Peyer's patch (tissue), 4 donors: ENCODE data around the gene NDUFS6. TPM values are rescaled to one million over a fixed set of nuclear protein-coding genes. Genes with fewer than 3 reads are reported as not detected.

Experiments
- DNase-seq, 3 donors: peaks; one replicate each; pipeline ENCODE4 v3.0.0-alpha.2; 2017 to 2019
- H3K27ac ChIP-seq, 4 donors: fragments of 200-600 bp; sonication (generic); one replicate each; pipeline ENCODE4 v1.5.1; 2016 to 2019
- H3K27me3 ChIP-seq, 2 donors: fragments of 200-600 bp; sonication (generic); one replicate each; pipeline ENCODE4 v1.5.1; 2019
- H3K36me3 ChIP-seq, 3 donors: fragments of 200-600 bp; sonication (generic); one replicate each; pipeline ENCODE4 v1.5.1; 2016 to 2019
- H3K4me1 ChIP-seq, 4 donors: fragments of 200-600 bp; sonication (generic); one replicate each; pipeline ENCODE4 v1.5.1; 2016 to 2019
- H3K4me3 ChIP-seq, 4 donors: fragments of 200-600 bp; sonication (generic); 1 replicate in 3 of 4; 2 replicates in 1 of 4; pipeline ENCODE4 v1.5.1; 2016 to 2019; ENCODE audit warnings: mild to moderate bottlenecking in 1 of 4
- H3K9me3 ChIP-seq, 4 donors: fragments of 200-600 bp; sonication (generic); one replicate each; pipeline ENCODE4 v1.5.1; 2016 to 2019; ENCODE audit warnings: mild to moderate bottlenecking in 1 of 4
- POLR2A ChIP-seq, 2 donors: fragments of 450-650 bp; IDR thresholded peaks; one replicate each; pipeline ENCODE4 v1.5.1; 2017; ENCODE audit warnings: antibody characterized with exemption in 2 of 2, mild to moderate bottlenecking in 2 of 2, moderate library complexity in 2 of 2
- total RNA-seq, 4 donors: library from RNA; depleted of rRNA; stranded (reverse); fragments of >200 nt; gene quantifications; one replicate each; pipeline ENCODE4 v1.1.0, GENCODE V29; 2016
- TF ChIP-seq, protein P1 (sequence below), 6 experiments: fragments of 450-650 bp in 4 of 6; fragments of 200-600 bp in 2 of 6; sonication (generic) in 1 of 6; IDR thresholded peaks; one replicate each; pipeline ENCODE4 v1.5.1; 2017 to 2019; ENCODE audit warnings: antibody characterized with exemption in 6 of 6, mild to moderate bottlenecking in 3 of 6, moderate library complexity in 1 of 6

The NDUFS6 gene
- total RNA-seq, 4 donors from 2014 or later = 27.4 to 86.5 (median 47.6) TPM

DNA sequence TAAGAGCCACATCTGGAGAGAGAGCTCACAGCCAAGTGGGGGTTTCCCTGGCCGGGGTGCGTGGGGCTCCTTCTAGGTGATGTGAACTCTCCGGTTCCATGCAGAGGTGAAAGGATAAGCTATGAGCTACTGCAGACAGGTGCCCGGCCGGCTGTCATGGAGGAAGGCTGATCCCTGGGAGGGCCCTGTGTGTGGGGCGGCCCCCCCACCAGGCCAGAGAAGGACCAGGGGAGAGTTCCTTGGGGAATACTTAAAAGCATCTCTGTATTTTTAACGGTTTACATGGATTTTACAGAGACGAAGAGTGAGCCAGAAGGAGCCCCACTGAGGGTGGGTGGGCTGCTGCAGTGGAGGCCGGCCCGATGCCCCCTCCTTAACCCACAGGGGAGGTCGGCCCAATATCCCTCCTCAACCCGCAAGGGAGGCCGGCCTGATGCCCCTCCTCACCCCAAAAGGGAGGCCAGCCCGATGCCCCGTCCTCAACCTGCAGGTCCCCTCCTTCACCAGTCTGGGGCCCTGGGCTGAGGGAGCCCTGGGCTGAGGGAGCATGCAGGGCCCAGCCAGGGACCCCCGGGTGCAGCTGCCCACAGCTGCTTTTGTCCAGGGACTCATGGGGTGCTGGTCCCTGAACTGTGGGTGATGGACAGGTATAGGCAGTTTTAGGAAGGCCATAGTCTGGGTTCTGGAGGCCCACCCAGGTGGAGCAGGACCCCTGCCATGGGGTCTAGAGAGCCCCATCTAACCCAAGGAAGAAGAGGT, 33.5 kb upstream of the NDUFS6 start:
- no peak for DNase-seq
- Histone ChIP-seq H3K27ac (no peak overlapping the region), H3K4me1 (no peaks in the 10 kb centered on the region), H3K27me3 (no peaks in the 10 kb centered on the region), H3K9me3 (no peaks in the 10 kb centered on the region), H3K36me3 (no peaks in the 10 kb centered on the region), H3K4me3 (no peak overlapping the region)
- TF ChIP-seq, protein P1, sequence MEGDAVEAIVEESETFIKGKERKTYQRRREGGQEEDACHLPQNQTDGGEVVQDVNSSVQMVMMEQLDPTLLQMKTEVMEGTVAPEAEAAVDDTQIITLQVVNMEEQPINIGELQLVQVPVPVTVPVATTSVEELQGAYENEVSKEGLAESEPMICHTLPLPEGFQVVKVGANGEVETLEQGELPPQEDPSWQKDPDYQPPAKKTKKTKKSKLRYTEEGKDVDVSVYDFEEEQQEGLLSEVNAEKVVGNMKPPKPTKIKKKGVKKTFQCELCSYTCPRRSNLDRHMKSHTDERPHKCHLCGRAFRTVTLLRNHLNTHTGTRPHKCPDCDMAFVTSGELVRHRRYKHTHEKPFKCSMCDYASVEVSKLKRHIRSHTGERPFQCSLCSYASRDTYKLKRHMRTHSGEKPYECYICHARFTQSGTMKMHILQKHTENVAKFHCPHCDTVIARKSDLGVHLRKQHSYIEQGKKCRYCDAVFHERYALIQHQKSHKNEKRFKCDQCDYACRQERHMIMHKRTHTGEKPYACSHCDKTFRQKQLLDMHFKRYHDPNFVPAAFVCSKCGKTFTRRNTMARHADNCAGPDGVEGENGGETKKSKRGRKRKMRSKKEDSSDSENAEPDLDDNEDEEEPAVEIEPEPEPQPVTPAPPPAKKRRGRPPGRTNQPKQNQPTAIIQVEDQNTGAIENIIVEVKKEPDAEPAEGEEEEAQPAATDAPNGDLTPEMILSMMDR (IDR thresholded peaks at IDR 0.05) = no peak
- TF ChIP-seq POLR2A (IDR thresholded peaks at IDR 0.05) = no peak

DNA sequence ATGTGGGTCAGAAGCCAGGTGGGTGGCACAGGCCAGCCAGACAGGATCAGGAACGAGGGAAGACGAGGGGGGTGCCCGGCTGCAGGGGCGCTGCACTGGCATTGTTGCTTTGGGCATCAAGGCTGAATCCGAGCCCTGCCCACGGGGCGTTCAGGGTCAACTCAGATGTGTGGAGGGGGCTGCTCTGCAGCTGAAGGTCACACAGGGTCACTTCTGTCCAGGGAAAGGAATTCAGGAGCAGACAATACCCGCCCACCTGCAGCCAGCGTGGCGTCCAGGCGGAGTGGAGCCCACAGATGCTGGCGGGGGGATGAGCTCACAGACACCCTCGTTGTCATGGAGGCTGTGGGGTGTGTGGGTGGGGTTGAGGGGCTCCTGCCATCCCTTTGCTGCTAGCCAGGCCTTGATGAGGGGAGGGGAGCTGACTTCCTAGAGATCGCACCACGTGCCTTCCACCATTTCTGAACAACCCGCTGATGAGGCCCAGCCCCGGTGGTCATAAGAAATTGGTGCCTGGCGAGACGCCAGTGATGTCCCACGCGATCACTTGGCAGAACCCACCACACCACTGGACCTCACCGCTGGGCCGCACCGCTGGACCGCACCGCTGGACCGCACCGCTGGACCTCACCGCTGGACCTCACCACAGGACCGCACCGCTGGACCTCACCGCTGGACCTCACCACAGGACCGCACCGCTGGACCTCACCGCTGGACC, 32.8 kb upstream of the NDUFS6 start:
- no peak for TF ChIP-seq POLR2A (IDR thresholded peaks at IDR 0.05)
- TF ChIP-seq, protein P1 (IDR thresholded peaks at IDR 0.05) = no peak

DNA sequence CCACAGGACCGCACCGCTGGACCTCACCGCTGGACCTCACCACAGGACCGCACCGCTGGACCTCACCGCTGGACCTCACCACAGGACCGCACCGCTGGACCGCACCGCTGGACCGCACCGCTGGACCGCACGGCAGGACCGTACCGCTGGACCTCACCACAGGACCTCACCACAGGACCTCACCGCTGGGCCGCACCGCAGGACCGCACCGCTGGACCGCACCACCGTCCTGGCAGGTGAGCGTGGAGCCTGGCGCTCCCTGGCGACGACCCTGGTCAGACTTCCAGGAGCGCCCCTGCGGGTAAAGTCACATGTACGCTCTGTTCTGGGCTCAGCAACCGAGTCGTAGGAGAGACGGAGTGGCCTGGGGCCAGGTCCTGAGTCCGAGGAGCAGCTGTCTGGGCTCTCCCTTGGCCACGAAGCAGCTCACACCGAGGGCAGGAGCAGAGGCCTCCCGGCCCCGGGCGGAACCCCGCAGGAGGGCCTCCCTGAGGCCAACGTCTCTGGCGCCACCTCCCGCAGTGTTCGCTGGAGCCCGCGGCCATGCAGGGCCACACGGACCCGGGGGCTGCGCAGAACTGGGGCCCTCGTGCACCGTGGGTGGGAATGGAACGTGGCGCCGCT, 32.1 kb upstream of the NDUFS6 start:
- Histone ChIP-seq H3K4me3 (no peak overlapping the region), H3K9me3 (no peaks in the 10 kb centered on the region), H3K4me1 (no peaks in the 10 kb centered on the region), H3K27ac (no peak overlapping the region), H3K27me3 (no peaks in the 10 kb centered on the region), H3K36me3 (no peaks in the 10 kb centered on the region)
- DNase-seq = no peak
- TF ChIP-seq POLR2A (IDR thresholded peaks at IDR 0.05) = no peak
- TF ChIP-seq, protein P1 (IDR thresholded peaks at IDR 0.05) = no peak

More for the DNA sequence above, 32.8 kb upstream of the NDUFS6 start:
- no peaks in the 10 kb centered on the region for H3K4me1 ChIP-seq
- no peak for DNase-seq
- H3K4me3 ChIP-seq = no peak overlapping the region
- H3K36me3 ChIP-seq = no peaks in the 10 kb centered on the region
- no peaks in the 10 kb centered on the region for H3K27me3 ChIP-seq
- no peaks in the 10 kb centered on the region for H3K9me3 ChIP-seq
- H3K27ac ChIP-seq = no peak overlapping the region

DNA sequence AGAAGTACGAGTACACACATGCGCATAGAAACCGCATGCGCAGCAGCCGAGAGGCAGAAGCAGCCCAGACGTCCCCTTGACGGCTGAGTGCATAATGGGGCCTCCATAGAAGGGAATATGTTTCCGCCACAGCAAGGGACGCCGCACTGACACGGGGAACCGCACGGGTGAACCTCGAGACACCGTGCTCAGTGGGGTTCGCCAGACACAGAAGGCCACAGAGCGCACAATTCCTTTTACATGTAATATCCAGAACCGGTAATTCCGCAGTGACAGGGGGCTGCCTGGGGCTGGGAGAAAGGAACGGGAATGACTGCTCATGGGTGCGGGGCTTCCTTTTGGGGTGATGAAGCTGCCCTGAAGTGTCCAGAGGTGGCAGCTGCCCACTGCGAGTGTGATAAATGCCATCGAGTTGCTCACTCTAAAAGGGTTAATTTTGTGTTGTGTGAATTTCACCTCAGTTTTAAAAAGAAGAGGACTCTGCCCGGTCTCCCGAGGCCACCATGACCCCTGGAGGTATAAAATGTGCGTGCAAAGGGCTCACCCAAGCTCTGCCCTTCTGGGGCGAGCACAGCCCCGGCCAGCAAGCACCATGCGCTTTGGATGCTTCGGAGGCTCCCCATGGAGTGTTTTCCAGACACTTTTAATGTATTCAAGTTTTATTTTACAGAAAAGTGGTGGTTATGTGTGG, 31.3 kb upstream of the NDUFS6 start:
- Histone ChIP-seq H3K9me3 (no peaks in the 10 kb centered on the region), H3K4me3 (no peak overlapping the region), H3K27me3 (no peaks in the 10 kb centered on the region), H3K36me3 (no peaks in the 10 kb centered on the region), H3K4me1 (no peaks in the 10 kb centered on the region), H3K27ac (no peak overlapping the region)
- TF ChIP-seq POLR2A (IDR thresholded peaks at IDR 0.05) = no peak
- TF ChIP-seq, protein P1 (IDR thresholded peaks at IDR 0.05) = no peak
- peak in 1 of 3 donors; percentile 19 for DNase-seq

DNA sequence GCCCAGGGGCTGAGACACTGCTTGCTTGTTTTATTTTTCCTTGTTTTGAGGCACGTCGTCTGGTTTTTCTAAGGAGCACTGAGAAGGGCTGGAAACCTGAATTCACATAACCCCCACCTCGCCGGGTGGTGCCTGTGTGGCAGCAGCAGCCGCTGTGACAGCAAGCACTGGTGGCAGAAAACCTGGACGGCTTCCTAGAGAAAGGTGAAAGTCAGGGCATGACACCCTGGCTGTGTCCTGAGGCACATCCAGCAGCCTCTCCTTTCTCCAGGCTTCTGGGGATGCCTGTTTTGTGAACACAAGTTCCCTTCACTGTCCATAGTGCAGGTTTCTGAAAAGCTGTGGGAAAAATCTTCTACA, 30.8 kb upstream of the NDUFS6 start:
- TF ChIP-seq POLR2A (IDR thresholded peaks at IDR 0.05) = no peak
- TF ChIP-seq, protein P1 (IDR thresholded peaks at IDR 0.05) = no peak
- Histone ChIP-seq H3K36me3 (no peaks in the 10 kb centered on the region), H3K4me3 (no peak overlapping the region), H3K9me3 (no peaks in the 10 kb centered on the region), H3K27me3 (no peaks in the 10 kb centered on the region), H3K4me1 (no peaks in the 10 kb centered on the region), H3K27ac (no peak overlapping the region)
- no peak for DNase-seq
